HG02759 (cell line): ENCODE data around the gene VSIG4.
A peak's percentile ranks its signal among the peaks of the same experiment; 100 is the strongest.
"Not testable (repeated sequence)": the region's sequence is repeated elsewhere in the genome, so short reads cannot be mapped to it uniquely, and the experiment has no call there.

ENCODE experiments used
- ATAC-seq: cut with Tn5 transposase; IDR thresholded peaks from one replicate; pipeline ENCODE4 v1.9.1; 2021; ENCODE audit warnings: mild to moderate bottlenecking, moderate library complexity; ENCODE audit not compliant: unreplicated experiment

VSIG4 gene

GRCh38 chrX:65985922-65986588 is 53.8 kb downstream of the VSIG4 start:
- ATAC-seq, result peak; percentile 83

DNA sequence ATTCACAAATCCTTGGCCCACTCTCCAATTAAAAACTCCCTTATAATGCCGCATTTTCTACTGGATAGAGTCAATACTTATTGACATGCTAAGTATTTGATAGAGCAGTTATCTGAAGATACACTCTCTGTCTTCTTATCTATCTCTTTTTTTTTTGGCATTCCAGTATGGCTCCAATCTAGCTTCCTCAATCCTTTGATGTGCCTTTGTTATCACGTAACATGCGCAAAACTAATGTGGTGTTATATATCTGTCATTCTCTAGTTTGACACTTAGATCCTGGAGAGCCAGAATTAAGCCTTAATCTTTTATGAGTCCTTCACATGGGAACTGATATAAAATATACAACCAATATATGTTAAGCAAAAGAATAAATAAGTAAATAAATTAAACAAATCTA is 54.7 kb downstream of the VSIG4 start:
- ATAC-seq, result no peak

DNA sequence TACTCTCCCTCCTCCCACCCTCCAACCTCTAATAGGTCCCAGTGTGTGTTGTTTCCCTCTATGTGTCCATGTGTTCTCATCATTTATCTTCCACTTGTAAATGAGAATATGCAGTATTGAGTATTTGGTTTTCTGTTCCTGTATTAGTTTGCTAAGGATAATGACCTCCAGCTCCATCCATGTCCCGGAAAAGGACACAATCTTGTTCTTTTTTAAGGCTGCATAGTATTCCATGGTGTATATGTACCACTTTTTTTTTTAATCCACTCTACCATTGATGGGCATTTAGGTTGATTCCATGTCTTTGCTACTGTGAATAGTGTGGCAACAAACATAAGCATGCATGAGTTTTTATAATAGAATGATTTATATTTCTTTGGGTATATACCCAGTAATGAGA is 62.7 kb downstream of the VSIG4 start:
- ATAC-seq, result not testable (repeated sequence)

DNA sequence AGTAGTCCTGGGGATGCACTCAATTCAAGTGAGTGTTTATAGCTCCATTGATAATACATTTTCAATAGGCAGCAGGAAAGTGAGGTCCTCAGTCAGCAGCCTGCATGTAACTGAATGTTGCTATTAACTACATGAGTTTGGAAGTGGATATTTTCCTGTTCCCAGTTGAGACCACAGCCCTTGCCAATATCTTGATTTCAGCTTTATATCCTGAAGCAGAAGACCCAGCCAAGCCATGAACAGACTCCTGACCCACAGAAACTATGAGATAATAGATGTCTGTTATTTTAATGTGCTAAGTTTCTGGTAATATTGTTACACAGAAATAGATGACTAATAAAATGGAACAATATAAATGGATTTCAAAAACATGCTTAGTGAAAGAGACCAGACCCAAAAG is 63.7 kb downstream of the VSIG4 start:
- ATAC-seq, result no peak

GRCh38 chrX:65975161-65975751 is 64.6 kb downstream of the VSIG4 start:
- not testable (repeated sequence) for ATAC-seq
